GM10266 (cell line): ENCODE data around the gene PTPRJ.

ENCODE experiments used
- DNase-seq: peaks from one replicate; pipeline ENCODE4 v3.0.0; 2012; ENCODE audit errors: extremely low spot score
- TF ChIP-seq, protein P1 (sequence below): IDR thresholded peaks from 2 replicates; pipeline ENCODE4 v1.5.1; 2012; ENCODE audit warnings: mild to moderate bottlenecking, low read depth; ENCODE audit not compliant: control insufficient read depth, insufficient read depth; ENCODE audit errors: missing control alignments

PTPRJ gene

DNA sequence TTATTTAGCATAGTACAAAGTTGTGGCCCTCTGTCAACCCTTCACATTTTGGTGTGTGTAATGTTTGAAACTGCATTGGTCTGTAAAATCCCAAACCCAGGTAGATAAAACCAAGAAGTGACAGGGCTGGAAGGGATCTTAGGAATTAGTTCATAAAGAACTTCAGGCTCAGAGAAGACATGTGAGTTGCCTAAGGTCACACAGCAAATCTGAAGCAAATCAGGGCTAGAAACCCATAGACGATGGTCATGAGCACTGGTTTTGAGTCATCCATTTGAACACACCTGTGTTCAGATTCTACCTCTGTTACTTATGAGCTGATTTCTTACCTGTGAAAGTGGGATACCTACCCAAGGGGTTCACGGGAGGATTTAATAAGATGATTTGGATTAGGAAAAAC is 107.1 kb downstream of the PTPRJ start:
- DNase-seq = no peak
- TF ChIP-seq, protein P1, sequence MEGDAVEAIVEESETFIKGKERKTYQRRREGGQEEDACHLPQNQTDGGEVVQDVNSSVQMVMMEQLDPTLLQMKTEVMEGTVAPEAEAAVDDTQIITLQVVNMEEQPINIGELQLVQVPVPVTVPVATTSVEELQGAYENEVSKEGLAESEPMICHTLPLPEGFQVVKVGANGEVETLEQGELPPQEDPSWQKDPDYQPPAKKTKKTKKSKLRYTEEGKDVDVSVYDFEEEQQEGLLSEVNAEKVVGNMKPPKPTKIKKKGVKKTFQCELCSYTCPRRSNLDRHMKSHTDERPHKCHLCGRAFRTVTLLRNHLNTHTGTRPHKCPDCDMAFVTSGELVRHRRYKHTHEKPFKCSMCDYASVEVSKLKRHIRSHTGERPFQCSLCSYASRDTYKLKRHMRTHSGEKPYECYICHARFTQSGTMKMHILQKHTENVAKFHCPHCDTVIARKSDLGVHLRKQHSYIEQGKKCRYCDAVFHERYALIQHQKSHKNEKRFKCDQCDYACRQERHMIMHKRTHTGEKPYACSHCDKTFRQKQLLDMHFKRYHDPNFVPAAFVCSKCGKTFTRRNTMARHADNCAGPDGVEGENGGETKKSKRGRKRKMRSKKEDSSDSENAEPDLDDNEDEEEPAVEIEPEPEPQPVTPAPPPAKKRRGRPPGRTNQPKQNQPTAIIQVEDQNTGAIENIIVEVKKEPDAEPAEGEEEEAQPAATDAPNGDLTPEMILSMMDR = no peak

DNA sequence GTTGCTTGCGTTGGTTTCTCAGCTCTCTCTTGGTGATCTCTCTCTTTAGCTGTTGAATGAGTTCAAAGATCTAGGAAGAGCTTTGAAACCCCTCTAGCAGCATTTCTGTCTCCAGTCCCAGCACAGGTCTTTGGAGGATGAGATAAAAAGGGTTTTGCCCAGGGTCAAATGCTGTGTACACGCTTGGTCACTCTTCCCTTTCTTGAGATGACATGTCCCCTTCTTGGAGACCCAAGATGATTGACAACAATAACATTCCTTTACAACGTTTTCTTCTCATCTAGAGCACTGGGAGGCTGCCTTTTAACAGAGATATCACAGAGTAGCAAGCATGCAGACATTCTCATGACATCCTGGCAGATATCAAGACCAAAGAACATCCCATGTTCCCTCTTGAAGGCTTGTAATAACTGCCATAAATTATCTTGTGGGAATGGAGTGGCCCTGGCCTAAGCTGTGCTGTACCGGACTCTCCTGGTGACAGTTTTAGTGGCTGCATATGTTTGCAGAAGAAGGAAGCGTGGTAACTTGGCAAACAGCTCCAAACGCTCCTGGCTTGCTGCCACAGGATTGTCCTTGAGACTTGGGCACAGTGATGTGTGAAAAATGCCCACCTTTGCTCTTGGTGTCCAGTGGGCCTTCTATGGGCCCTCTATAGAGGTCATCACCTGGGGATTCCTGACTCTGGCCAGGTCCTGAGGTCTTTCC is 107.8 kb downstream of the PTPRJ start:
- no peak for DNase-seq
- TF ChIP-seq, protein P1 = no peak

DNA sequence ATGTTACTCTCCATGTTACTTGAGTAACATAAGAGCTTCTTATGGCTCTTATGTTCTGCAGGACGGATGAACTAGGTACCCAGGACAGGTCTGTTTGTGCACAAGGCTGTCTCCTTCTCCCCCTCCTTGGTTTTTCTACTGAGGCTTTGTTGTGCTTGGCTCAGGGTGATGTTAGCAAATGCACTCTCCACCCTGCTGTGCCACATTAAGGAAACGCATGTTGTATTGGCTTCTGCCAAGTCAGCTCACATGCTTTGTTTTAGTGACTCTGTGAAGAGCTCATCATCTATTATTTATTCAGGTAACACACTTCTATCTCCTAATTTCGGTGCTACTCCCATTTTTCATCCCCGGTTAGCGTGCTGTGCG is 108.3 kb downstream of the PTPRJ start:
- TF ChIP-seq, protein P1 = no peak
- DNase-seq = no peak

DNA sequence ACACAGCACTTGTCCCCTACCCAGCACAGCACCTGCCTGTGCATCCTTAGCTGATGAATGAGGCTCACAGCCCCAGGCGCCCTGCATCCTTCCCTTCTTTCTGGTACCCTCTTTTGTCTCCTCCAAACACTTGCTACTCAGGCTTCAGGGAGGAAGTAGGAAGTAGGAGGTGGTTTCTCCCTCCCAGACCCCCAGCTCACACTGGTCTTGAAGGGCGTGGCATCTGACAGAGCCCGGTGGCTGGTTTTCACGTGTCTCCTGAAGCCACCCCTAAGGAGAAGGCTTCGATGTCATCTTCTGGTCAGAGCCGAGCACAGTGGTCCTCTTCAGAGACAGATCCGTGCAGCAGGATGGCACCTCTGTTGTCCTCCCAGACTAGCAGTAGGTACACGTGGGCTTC is 109.8 kb downstream of the PTPRJ start:
- TF ChIP-seq, protein P1 = no peak

DNA sequence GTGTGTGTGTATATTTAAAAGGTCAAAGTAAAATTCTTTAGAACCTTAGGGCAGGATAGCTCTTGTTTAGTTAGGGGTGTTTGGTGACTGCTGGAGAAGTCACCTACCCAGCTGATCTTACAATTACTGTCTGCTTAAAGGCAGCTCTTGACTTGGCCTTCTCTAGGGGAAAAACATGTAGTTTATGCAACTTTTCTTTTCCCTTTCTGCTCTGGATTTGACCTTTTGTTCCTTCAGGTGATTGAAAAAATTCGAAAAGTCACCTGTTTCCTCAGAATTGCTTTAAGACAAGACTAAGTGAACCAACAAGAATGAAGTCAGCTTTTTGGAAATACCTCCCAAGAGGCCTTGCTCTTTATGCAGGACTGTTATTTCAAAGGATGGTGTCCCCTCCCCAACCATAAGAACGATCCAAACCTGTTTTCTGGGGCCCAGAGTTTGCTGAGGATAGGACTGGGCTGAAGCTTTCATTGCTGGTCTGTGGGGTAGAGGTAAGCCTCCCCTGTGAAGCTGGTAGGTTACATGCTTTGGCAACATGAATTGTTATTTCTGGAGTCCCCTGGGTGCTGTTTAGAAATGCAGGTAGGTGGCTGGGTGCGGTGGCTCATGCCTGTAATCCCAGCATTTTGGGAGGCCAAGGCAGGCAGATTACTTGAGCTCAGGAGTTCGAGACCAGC is 111.2 kb downstream of the PTPRJ start:
- no peak for DNase-seq
- TF ChIP-seq, protein P1 = no peak

More for the DNA sequence above, 109.8 kb downstream of the PTPRJ start:
- no peak for DNase-seq

DNA sequence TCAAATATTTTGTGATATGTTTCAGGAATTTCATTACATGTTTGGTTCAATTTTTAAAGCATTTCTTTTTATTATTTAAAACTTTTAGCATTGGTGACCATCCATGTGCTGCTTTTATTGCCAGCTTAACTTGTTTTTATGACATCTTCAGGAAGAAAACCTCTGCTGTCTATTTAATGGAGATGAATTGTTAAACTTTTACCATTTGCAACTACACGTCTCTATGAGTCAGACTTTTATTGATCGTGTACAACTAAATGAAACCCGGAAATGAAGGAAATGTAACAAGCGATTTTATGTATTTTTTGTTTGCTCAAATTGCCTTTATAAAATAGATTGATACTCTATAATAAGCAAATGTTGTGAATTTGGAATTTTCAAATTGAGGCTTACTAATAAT is 113.0 kb downstream of the PTPRJ start:
- TF ChIP-seq, protein P1 = no peak
- DNase-seq = no peak
